Measurements from ENCODE around the gene KCNB1.

DNA sequence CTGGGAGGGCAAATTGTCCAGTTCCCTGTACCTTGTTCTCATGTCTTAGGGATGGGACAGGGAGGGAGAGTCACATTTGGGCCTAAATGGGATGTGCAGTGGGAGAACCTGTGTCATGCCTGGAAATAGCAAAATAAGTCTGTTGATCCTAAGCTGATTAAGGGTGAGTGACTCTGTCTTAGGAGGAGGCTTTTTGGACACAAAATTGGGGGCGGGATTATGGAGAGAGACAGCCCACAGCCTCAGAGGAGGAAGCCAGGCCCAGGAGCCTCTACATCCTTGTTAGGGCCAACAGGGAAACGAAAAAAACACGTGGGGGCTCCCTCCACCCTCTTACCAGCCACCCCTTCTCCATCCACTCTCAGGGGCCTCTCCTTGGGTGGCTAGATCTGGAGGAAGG is 2.2 kb downstream of the KCNB1 start:
- TF ChIP-seq, protein P1, sequence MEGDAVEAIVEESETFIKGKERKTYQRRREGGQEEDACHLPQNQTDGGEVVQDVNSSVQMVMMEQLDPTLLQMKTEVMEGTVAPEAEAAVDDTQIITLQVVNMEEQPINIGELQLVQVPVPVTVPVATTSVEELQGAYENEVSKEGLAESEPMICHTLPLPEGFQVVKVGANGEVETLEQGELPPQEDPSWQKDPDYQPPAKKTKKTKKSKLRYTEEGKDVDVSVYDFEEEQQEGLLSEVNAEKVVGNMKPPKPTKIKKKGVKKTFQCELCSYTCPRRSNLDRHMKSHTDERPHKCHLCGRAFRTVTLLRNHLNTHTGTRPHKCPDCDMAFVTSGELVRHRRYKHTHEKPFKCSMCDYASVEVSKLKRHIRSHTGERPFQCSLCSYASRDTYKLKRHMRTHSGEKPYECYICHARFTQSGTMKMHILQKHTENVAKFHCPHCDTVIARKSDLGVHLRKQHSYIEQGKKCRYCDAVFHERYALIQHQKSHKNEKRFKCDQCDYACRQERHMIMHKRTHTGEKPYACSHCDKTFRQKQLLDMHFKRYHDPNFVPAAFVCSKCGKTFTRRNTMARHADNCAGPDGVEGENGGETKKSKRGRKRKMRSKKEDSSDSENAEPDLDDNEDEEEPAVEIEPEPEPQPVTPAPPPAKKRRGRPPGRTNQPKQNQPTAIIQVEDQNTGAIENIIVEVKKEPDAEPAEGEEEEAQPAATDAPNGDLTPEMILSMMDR (IDR thresholded peaks at IDR 0.05; ENCODE audit: low read depth, low read length), result no peak
- TF ChIP-seq EZH2phosphoT487 (IDR thresholded peaks at IDR 0.05; ENCODE audit: low read depth), result no peak

Measured in OCI-LY3 (cell line).